ENCODE data around the gene NETO2.

DNA sequence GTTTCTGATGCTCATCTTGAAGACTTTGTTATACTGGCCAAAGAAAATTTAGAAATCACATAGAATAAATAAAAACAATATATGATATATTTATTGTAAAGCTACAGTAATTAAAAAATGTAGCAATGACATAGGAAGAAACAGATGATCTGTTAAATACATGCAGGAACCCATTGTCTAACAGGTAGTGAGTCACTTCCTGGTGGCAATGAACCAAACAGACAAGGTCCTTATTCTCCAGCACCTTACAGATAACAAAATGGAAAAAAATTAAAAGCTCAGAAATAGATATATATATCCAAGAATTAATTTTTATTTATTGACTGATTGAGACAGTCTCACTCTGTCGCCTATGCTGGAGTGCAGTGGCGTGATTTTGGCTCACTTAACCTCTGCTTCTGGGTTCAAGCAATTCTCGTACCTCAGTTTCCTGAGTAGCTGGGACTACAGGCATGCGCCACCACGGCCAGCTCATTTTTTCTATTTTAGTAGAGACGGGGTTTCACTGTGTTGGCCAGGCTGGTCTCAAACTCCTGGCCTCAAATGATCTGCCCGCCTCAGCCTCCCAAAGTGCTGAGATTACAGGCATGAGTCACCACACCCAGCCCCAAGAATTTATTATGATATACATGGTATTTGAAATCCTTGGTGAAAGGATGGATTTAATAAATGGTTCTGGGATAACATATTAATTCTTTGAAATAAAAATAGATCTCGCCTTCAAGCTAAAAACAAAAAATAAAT is 7.5 kb downstream of the NETO2 start:
- TF ChIP-seq, protein P1, sequence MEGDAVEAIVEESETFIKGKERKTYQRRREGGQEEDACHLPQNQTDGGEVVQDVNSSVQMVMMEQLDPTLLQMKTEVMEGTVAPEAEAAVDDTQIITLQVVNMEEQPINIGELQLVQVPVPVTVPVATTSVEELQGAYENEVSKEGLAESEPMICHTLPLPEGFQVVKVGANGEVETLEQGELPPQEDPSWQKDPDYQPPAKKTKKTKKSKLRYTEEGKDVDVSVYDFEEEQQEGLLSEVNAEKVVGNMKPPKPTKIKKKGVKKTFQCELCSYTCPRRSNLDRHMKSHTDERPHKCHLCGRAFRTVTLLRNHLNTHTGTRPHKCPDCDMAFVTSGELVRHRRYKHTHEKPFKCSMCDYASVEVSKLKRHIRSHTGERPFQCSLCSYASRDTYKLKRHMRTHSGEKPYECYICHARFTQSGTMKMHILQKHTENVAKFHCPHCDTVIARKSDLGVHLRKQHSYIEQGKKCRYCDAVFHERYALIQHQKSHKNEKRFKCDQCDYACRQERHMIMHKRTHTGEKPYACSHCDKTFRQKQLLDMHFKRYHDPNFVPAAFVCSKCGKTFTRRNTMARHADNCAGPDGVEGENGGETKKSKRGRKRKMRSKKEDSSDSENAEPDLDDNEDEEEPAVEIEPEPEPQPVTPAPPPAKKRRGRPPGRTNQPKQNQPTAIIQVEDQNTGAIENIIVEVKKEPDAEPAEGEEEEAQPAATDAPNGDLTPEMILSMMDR (IDR thresholded peaks at IDR 0.05; ENCODE audit: poor library complexity): no peak
- TF ChIP-seq EZH2 (IDR thresholded peaks at IDR 0.05; ENCODE audit: borderline replicate concordance): no peak
